Esophagus squamous epithelium (tissue), 4 donors: ENCODE results near the gene TNKS1BP1.

Experiments
- CTCF ChIP-seq, 6 experiments: fragments of 450-650 bp in 4 of 6; fragments of 200-600 bp in 2 of 6; sonication (generic) in 2 of 6; IDR thresholded peaks; one replicate each; pipeline ENCODE4 v1.5.1; 2016 to 2019; ENCODE audit warnings: antibody characterized with exemption in 6 of 6, mild to moderate bottlenecking in 4 of 6, moderate library complexity in 4 of 6
- POLR2A ChIP-seq, 4 donors: fragments of 450-650 bp; IDR thresholded peaks; one replicate each; pipeline ENCODE4 v1.6.1; 2017; ENCODE audit warnings: antibody characterized with exemption in 4 of 4, mild to moderate bottlenecking in 4 of 4, moderate library complexity in 3 of 4

GRCh38 chr11:57273448-57274058, 51.2 kb downstream of the TNKS1BP1 start:
- TF ChIP-seq CTCF (IDR thresholded peaks at IDR 0.05), result no peak
- TF ChIP-seq POLR2A (IDR thresholded peaks at IDR 0.05), result no peak
